SH-SY5Y (cell line): ENCODE results near the gene WDFY1.

Source experiments
- GATA2 ChIP-seq: IDR thresholded peaks from 2 replicates; pipeline ENCODE4 v1.6.1; 2011; ENCODE audit warnings: mild to moderate bottlenecking, low read depth, low read length
- GATA3 ChIP-seq: IDR thresholded peaks from 2 replicates; pipeline ENCODE4 v1.6.1; 2011; ENCODE audit warnings: low read depth, mild to moderate bottlenecking, low read length, moderate library complexity

GRCh38 chr2:223957092-223957851 is 12.1 kb upstream of the WDFY1 start, which contains the start of gene MRPL44:
- TF ChIP-seq GATA3: no peak
- no peak for TF ChIP-seq GATA2
